Motor neuron (in vitro differentiated cells): ENCODE measurements around the gene TLR3. TPM values are rescaled to one million over a fixed set of nuclear protein-coding genes. Genes with fewer than 3 reads are reported as not detected.
A peak's percentile ranks its signal among the peaks of the same experiment; 100 is the strongest.

Source experiments
- ATAC-seq, 8 experiments: fragments of 200-7000 bp; cut with Tn5 transposase; replicated peaks in 6 of 8; 2 replicates each; pipeline ENCODE4 v1.8.0; 2021; ENCODE audit warnings: mild to moderate bottlenecking in 8 of 8, moderate library complexity in 8 of 8
- H3K27ac ChIP-seq, 2 donors: fragments of 250-450 bp; sonication (Bioruptor Pico); 2 replicates each; pipeline ENCODE4 v1.9.0; 2021; ENCODE audit warnings: antibody characterized with exemption in 2 of 2, mild to moderate bottlenecking in 2 of 2, moderate library complexity in 1 of 2
- H3K4me1 ChIP-seq, 2 donors: fragments of 250-450 bp; sonication (Bioruptor Pico); replicated peaks in 1 of 2; 2 replicates each; pipeline ENCODE4 v1.6.1; 2021; ENCODE audit warnings: antibody characterized with exemption in 2 of 2, mild to moderate bottlenecking in 2 of 2, moderate library complexity in 1 of 2
- H3K4me3 ChIP-seq, 5 donors: fragments of 250-450 bp; sonication (Bioruptor Pico); 2 replicates each; pipeline ENCODE4 v1.9.0; 2021; ENCODE audit warnings: antibody characterized with exemption in 5 of 5, mild to moderate bottlenecking in 5 of 5, moderate library complexity in 4 of 5
- WGBS, 10 experiments: fragments of 450-650 bp; shearing (Covaris generic); methylation state at CpG; one replicate each; pipeline ENCODE4 v1.0.0; 2022; 5-methylcytosine and 5-hydroxymethylcytosine counted together
- in situ Hi-C, 9 experiments: fragments of 400-800 bp; cut with MboI; loops; one replicate each; pipeline ENCODE4 v1.15.0; 2021; ENCODE audit warnings: low sequenced_read_pairs in 9 of 9, low pct_unique_long_range_greater_than_20kb in 2 of 9; ENCODE audit not compliant: unreplicated experiment in 9 of 9
- total RNA-seq, 8 experiments: library from RNA; unstranded; fragments of 300-600 nt; gene quantifications; 2 replicates each; pipeline versions ENCODE4 v1.2.3 to v1.2.4, GENCODE V29; 2022

The TLR3 gene
- total RNA-seq, 8 experiments from 2014 or later = 0.04 to 13.6 (median 1.2) TPM

DNA sequence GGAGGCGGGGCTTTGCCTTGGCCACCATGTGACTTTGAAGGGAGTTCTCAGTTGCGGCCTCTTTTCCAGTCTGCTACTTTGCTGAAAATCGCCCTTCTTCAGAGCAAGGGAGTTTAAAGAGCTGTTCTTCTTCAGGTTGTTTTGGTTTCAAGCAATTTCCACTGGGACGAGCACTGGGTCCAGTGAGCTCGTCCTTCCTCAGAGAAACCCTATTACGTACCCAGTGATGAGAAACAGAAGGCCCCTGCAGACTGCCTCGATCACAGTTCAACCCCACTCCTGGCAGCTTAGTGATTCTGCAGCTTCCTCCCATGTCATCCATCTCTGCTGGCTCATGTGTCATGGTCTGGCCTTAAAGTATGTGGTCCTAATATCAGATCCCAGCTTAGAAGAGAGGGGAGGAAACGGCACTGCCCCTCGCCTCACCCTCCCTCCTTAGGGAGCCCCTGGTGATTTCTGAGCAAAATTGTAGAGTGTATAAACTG, 27.8 kb downstream of the TLR3 start:
- Histone ChIP-seq H3K4me3 (no peak overlapping the region), H3K4me1 (no peaks in the 10 kb centered on the region), H3K27ac (no peak overlapping the region)
- 26 to 93% (median 77%) methylated on average over 2 to 6 of the region's 9 CpGs; no CpG with 5 or more reads in 5 of the 10 experiments for WGBS, 10 experiments
- ATAC-seq = no peak
- in situ Hi-C loops = no loop called here

DNA sequence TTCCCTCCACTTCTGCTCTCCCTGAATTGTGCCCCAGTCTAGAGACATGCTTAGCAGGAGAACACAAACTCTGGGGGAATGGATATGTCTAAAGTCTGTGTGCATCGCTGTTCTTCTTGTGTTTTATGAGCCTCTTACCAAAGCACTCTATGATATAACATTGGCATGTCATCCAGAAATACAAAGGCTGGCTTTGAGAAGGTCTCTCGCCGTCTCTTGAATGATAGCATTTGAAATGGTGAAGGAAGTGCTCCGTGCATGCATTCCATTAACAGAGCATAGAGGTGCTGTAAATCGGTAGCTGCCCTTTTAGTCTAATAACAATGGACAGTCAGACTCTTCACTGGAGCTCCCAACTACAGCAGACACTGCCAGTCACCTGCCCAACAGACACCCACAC, 28.4 kb downstream of the TLR3 start:
- Histone ChIP-seq H3K4me1 (no peaks in the 10 kb centered on the region), H3K4me3 (no peak overlapping the region), H3K27ac (no peak overlapping the region)
- 20 to 100% (median 82%) methylated on average over 1 to 4 of the region's 5 CpGs; no CpG with 5 or more reads in 3 of the 10 experiments for WGBS, 10 experiments
- no peak for ATAC-seq
- in situ Hi-C loops = no loop called here

DNA sequence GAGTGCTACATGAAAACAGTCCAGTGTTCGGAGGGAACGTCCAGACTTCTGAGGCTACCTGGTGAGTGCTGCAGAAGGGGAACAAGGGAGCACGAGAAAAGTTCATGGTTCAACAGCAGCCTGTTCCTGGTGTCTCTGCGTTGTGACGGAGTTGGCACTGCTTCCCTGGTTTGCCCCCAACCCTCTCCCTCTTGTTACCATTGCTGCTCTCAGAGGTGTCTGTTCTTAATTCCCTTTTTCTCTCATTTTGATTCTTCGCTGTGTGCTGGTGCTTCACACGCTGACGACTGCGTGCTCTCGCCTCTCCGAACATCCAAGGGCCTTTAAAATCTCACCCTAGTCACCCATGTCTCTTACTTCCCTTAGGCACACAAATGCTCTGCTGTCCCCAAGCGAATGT, 34.0 kb downstream of the TLR3 start:
- H3K27ac ChIP-seq = no peak overlapping the region
- 69 to 100% (median 90%) methylated on average over 2 to 12 of the region's 12 CpGs; no CpG with 5 or more reads in 2 of the 10 experiments for WGBS, 10 experiments
- no peak overlapping the region for H3K4me3 ChIP-seq
- peaks cover 4 to 8% of the 10 kb centered on the region in 2 donors for H3K4me1 ChIP-seq
- in situ Hi-C loops = no loop called here
- ATAC-seq = no peak

DNA sequence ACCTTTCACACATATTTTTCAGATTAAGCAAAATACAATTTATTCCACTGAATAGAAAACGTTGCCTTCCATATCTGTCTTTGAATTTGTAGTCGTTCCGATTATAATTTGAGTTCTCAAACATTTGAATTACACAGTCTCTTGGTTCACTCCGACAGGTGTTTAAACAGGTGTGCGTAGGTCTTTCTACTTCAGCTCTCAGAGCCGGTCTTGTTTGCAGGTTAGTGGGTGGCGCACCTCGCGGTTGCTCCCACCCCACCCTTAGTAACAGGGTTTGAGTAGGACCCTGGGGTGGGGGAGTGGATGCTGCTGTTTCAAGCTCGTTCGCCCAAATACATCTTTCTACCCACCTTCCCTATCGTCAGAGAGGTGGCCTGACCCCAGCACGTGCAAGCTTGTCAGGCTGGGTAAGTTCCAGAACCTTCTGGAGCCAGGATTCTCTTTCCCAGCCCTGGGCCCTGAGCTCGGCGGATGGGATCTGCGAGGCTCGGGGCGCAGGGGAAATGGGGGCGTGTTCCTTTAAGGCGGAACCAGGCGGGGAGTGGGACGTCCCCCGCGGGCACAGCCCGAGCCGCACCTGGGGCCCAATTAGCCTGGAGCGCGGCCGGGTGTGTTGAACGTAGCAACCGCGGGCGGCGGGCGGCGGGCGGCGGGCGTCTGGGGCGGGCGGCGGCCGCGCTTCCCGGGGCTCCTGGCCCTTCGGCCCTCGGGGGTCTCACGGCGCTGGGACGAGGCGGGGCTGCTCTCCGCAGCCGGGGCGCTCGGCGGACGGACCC, 35.3 kb downstream of the TLR3 start, which contains the start of gene FAM149A:
Gene FAM149A (plus strand): TSS at position 591 of the 776 bp plus-strand sequence.
- Histone ChIP-seq H3K4me3 (peak within 1 kb of the TSS; percentile 29 to 45 (median 39)), H3K27ac (no peak within 1 kb of the TSS), H3K4me1 (peaks cover 4 to 10% of the 10 kb centered on the region in 2 donors)
- 47 to 100% (median 88%) methylated on average over 2 to 11 of the region's 57 CpGs for WGBS, 10 experiments
- in situ Hi-C loops = no loop called here
- peak in 7 of 8 experiments; percentile 22 to 64 (median 36) for ATAC-seq

DNA sequence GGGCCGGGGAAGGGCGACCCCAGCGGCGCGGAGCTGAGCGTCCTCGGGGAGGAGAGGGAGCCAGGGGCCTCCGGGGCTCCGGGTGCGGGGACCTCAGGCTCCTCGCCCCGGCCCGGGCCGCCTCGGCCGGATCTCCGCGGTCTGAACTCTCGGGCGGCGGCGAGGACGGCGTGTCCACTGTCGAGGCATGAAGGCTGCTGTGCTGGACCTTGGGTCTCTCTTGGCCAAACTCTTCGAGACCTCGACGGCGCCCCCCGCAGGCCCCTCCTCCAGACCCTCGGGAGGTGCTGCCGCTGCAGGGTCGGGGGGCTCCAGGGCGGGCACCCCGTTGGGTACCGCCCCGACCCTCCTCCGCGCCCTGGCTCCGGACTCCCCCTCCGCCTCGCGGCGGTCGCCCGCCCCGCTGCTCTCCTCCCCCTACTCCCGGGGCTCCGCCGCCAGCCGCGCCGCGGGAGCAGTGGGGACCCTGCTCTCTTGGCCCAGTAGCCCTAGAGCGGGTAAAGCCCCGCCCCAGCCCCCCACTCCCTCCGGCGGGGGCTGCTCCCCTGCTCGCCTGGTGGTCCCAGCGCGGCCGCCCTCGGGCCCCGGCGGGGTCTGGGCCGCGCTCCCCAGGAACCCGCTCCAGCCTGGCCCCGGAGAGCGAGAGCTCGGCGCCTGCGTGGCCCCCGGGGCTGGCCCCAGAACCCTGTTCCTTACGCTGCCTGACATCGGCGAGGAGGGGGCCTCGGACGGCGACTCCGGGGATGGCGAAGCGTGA, 36.1 kb downstream of the TLR3 start:
- WGBS, 10 experiments = 0 to 20% (median 3%) methylated on average over 1 to 7 of the region's 83 CpGs; no CpG with 5 or more reads in 7 of the 10 experiments
- in situ Hi-C loops = no loop called here
- H3K4me3 ChIP-seq = peak overlapping the region; percentile 29 to 45 (median 39)
- peak in 7 of 8 experiments; percentile 34 to 66 (median 46) for ATAC-seq
- peaks cover 4 to 10% of the 10 kb centered on the region in 2 donors for H3K4me1 ChIP-seq
- H3K27ac ChIP-seq = no peak overlapping the region

DNA sequence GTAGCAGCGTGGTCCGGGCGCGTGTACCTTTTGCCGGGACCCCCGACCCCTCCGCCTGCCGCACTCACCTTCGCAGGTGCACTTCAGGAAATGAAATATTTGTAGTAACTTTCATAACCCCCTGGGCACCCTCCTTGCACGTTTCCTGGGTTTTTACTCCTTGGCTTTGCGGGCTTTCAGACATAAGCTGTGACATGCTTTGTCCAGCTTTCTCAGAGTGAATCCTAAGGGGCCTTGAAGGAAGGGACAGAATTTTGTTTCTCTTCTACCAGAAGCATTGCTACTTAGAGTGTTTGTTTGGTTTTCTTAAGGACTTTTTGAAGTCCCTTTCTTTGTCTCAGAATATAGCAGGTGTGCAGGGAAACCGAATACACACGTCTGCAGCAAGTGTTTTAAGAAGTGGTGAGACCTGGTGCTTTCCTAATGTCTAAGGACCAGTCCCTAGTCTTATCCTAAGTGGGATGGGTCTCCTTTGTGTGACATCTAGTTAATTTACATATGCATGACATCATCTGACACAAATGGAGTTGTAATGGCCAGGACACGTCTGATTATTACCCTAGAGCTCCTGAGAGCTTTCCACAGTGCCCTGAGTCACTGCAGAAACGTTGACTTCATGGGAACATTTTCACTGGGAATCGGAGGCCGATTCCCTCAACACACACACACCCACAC, 36.8 kb downstream of the TLR3 start:
- H3K4me1 ChIP-seq = peaks cover 4 to 10% of the 10 kb centered on the region in 2 donors
- peak overlapping the region; percentile 29 to 45 (median 39) for H3K4me3 ChIP-seq
- in situ Hi-C loops = no loop called here
- ATAC-seq = peak; percentile 7 to 88 (median 70)
- H3K27ac ChIP-seq = no peak overlapping the region
- 5 to 83% (median 19%) methylated on average over 1 to 8 of the region's 17 CpGs; no CpG with 5 or more reads in 2 of the 10 experiments for WGBS, 10 experiments

DNA sequence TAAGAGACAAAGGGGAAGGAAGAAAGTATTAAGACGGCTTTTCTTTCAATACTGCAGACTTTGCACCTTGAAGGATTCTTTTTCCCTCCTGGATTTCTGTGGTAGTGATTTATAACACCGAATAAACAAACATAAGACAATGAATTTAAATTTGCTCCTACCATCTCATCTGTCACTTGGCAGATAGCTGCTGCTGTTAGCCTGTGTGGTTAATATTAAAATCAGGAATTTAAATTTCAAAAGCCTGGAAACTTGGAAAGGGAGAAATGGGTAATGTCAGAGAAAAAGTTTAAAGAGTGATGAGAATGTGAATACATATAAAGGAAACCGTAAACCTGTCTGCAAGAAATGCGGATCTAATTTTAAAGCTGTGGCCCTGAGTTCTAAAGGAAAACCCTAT, 39.0 kb downstream of the TLR3 start:
- in situ Hi-C loops = no loop called here
- ATAC-seq = peak in 2 of 8 experiments; percentile 10 to 58
- WGBS, 10 experiments = 0 to 86% (median 37%) methylated on average over 1 to 4 of the region's 4 CpGs

DNA sequence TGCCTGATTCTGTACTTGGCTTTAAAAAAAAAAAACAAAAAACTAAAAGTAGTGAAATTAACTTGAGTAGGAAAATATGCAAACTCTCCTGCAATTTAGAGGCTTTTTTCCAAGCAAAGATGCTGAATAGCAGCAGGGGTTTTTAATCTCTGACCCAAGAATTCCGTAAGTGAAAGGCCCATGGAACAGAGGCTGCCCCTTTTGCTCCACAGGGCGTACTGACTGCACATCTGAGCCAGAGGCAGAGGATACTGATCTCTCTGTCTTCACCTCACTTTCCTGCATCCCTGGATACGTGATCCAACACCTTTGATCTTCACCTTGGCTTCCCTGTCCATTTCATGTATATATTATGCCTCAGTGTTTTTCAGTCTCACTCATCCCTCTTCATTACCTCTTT, 39.4 kb downstream of the TLR3 start:
- H3K27ac ChIP-seq = no peak overlapping the region
- no peak for ATAC-seq
- H3K4me3 ChIP-seq = no peak overlapping the region
- WGBS, 10 experiments = 0 to 100% (median 58%) methylated on average over 1 to 3 of the region's 3 CpGs; no CpG with 5 or more reads in 1 of the 10 experiments
- peaks cover 4 to 10% of the 10 kb centered on the region in 2 donors for H3K4me1 ChIP-seq
- in situ Hi-C loops = no loop called here

More for the DNA sequence above, 39.0 kb downstream of the TLR3 start:
- H3K4me1 ChIP-seq = peaks cover 4 to 10% of the 10 kb centered on the region in 2 donors
- H3K4me3 ChIP-seq = no peak overlapping the region
- no peak overlapping the region for H3K27ac ChIP-seq

DNA sequence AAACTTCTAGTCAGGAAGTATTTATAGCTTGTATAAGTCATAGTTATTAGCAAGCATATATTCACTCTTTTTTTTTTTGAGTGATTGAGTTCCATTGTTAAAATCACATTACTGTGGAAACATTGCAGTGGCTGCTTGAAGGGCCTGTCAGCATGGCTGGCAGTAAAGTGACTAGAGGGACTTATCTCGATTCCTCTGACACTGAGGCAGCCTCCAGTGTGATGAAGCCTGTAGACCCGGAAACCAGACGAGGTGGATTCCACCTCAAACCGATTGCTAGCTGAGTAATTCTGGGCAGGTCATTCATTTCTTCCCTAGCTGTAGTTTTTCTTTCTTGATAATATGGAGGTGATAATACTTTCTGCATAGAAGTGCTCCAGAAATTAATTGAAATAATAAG, 40.3 kb downstream of the TLR3 start:
- H3K4me1 ChIP-seq = peaks cover 4 to 10% of the 10 kb centered on the region in 2 donors
- in situ Hi-C loops = no loop called here

DNA sequence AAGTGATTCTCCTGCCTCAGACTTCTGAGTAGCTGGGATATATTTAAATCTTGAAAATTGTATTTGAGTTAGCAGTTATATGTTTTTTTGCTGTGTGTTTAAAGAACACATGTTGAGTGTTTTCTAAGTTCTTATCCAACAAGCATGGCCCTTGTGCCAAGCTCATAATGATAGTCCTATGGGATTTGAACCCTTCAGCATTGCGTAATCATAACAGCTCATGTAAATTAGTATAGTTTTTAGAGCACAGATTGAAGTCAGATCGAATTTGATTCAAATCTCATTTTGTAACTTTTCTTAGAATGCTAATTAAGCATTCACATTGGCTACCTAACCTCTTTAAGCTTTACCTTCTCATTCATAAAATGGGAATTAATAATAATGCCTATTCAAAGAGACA, 47.7 kb downstream of the TLR3 start:
- in situ Hi-C loops = no loop called here
- ATAC-seq = no peak
- Histone ChIP-seq H3K4me1 (peaks cover 2 to 7% of the 10 kb centered on the region in 2 donors), H3K4me3 (no peak overlapping the region), H3K27ac (no peak overlapping the region)
- 6 to 100% (median 83%) methylated on average over 1 to 2 of the region's 2 CpGs; no CpG with 5 or more reads in 3 of the 10 experiments for WGBS, 10 experiments

More for the DNA sequence above, 40.3 kb downstream of the TLR3 start:
- no peak overlapping the region for H3K4me3 ChIP-seq
- ATAC-seq = no peak
- H3K27ac ChIP-seq = no peak overlapping the region
- WGBS, 10 experiments = 24 to 100% (median 79%) methylated on average over 1 to 4 of the region's 4 CpGs; no CpG with 5 or more reads in 2 of the 10 experiments

DNA sequence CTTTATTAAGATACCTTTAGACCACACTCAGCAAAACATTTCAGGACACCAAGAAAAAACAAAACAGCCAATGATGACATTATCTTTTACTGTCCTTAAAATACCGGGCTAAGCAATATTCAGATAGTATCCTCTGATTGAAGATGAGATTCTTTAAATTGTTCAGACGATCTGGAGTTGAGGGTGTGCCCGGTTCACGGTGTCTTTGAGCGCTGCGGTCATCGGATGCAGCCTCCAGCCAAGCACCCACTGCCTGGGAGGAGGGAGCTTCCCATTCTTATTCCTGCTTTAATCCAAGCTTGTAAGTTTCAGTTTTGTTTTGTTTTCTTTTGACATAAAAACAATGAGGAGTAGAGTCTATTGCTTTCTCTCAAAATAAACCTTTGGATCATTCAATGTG, 49.6 kb downstream of the TLR3 start:
- 10 to 80% (median 52%) methylated on average over 2 to 7 of the region's 7 CpGs; no CpG with 5 or more reads in 1 of the 10 experiments for WGBS, 10 experiments

DNA sequence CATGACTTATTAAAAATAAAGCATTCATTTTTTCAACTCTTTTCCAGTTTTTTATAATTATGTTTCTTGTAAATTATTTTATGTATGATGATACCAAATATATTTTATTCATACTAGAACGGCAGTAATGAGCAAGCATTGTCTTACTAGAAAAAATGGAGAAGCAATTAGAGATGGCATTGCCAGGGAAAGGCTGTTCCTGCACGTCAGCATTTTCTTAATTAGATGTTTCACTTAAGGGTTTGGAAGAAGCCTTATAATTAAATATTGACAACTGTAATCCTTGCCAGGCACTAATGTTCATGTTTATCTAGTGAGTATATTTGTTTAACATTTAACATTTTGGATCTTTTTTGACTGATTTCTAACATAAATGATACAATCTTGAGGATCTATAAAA, 52.1 kb downstream of the TLR3 start:
- Histone ChIP-seq H3K27ac (no peak overlapping the region), H3K4me1 (peaks cover 7% of the 10 kb centered on the region in 2 donors), H3K4me3 (no peak overlapping the region)
- in situ Hi-C loops = no loop called here
- no peak for ATAC-seq
- 0 to 100% (median 85%) methylated on average over 1 to 2 of the region's 2 CpGs for WGBS, 10 experiments

More for the DNA sequence above, 49.6 kb downstream of the TLR3 start:
- in situ Hi-C loops = no loop called here
- Histone ChIP-seq H3K4me1 (peaks cover 7% of the 10 kb centered on the region in 2 donors), H3K4me3 (no peak overlapping the region), H3K27ac (no peak overlapping the region)
- peak in 1 of 8 experiments; percentile 53 for ATAC-seq
